ENCODE measurements around the gene HGFAC. TPM values are rescaled to one million over a fixed set of nuclear protein-coding genes. Genes with fewer than 3 reads are reported as not detected.
"Not testable (repeated sequence)": the region's sequence is repeated elsewhere in the genome, so short reads cannot be mapped to it uniquely, and the experiment has no call there.

The HGFAC gene
- total RNA-seq, 2 experiments from 2014 or later: 0.25 to 0.75 TPM

GRCh38 chr4:3451956-3452355 lies 10.2 kb downstream of the HGFAC start:
- peaks cover 7% of the 10 kb centered on the region for H3K9me3 Mint-ChIP-seq
- CTCF ChIA-PET: no interaction called here
- H3K4me3 Mint-ChIP-seq: no peak overlapping the region
- H3K27ac ChIP-seq (ENCODE audit: low read depth in 1 of 2, low read length in 2 of 2): no peak overlapping the region
- H3K36me3 Mint-ChIP-seq (ENCODE audit: low read depth): no peaks in the 10 kb centered on the region
- H3K27me3 Mint-ChIP-seq: peaks cover 4% of the 10 kb centered on the region
- H3K4me1 Mint-ChIP-seq (ENCODE audit: low read depth): no peaks in the 10 kb centered on the region
- no peaks in the 10 kb centered on the region for H3K4me1 ChIP-seq (ENCODE audit: insufficient read depth, low read length)
- DNase-seq: no peak
- POLR2A ChIA-PET: no interaction called here
- no peak overlapping the region for H3K27ac Mint-ChIP-seq
- no peak for TF ChIP-seq CTCF (IDR thresholded peaks at IDR 0.05)
- no peak overlapping the region for H3K4me3 ChIP-seq (ENCODE audit: low read length)
- H3K9me3 ChIP-seq (ENCODE audit: control insufficient read depth in 1 of 2, insufficient read depth in 1 of 2, low read length in 2 of 2): peaks cover 0 to 13% of the 10 kb centered on the region in 2 experiments
- ATAC-seq (ENCODE audit: poor library complexity): no peak
- H3K27me3 ChIP-seq (ENCODE audit: control insufficient read depth in 1 of 2, insufficient read depth in 2 of 2, low read length in 2 of 2): no peaks in the 10 kb centered on the region
- intact Hi-C loops (cut with DNase I, micrococcal nuclease): no loop called here
- no peaks in the 10 kb centered on the region for H3K36me3 ChIP-seq (ENCODE audit: insufficient read depth, low read length)

GRCh38 chr4:3452376-3452775 lies 10.6 kb downstream of the HGFAC start:
- CTCF ChIA-PET: no interaction called here
- H3K9me3 ChIP-seq (ENCODE audit: control insufficient read depth in 1 of 2, insufficient read depth in 1 of 2, low read length in 2 of 2): peaks cover 0 to 13% of the 10 kb centered on the region in 2 experiments
- no peaks in the 10 kb centered on the region for H3K27me3 ChIP-seq (ENCODE audit: control insufficient read depth in 1 of 2, insufficient read depth in 2 of 2, low read length in 2 of 2)
- no peak overlapping the region for H3K27ac ChIP-seq (ENCODE audit: low read depth in 1 of 2, low read length in 2 of 2)
- ATAC-seq (ENCODE audit: poor library complexity): no peak
- no peaks in the 10 kb centered on the region for H3K4me1 Mint-ChIP-seq (ENCODE audit: low read depth)
- H3K27ac Mint-ChIP-seq: no peak overlapping the region
- TF ChIP-seq CTCF (IDR thresholded peaks at IDR 0.05): no peak
- H3K4me3 Mint-ChIP-seq: no peak overlapping the region
- no peak overlapping the region for H3K4me3 ChIP-seq (ENCODE audit: low read length)
- peaks cover 7% of the 10 kb centered on the region for H3K9me3 Mint-ChIP-seq
- H3K36me3 Mint-ChIP-seq (ENCODE audit: low read depth): no peaks in the 10 kb centered on the region
- DNase-seq: peak in 1 of 14 experiments; percentile 10
- H3K4me1 ChIP-seq (ENCODE audit: insufficient read depth, low read length): no peaks in the 10 kb centered on the region
- intact Hi-C loops (cut with DNase I, micrococcal nuclease): no loop called here
- H3K36me3 ChIP-seq (ENCODE audit: insufficient read depth, low read length): no peaks in the 10 kb centered on the region
- peaks cover 4% of the 10 kb centered on the region for H3K27me3 Mint-ChIP-seq
- POLR2A ChIA-PET: no interaction called here

- ATAC-seq (ENCODE audit: poor library complexity); H3K27ac Mint-ChIP-seq; DNase-seq; H3K4me3 ChIP-seq (ENCODE audit: low read length); intact Hi-C loops (cut with DNase I, micrococcal nuclease); H3K36me3 ChIP-seq (ENCODE audit: insufficient read depth, low read length); H3K4me1 Mint-ChIP-seq (ENCODE audit: low read depth); H3K4me3 Mint-ChIP-seq; H3K4me1 ChIP-seq (ENCODE audit: insufficient read depth, low read length); H3K27me3 ChIP-seq (ENCODE audit: control insufficient read depth in 1 of 2, insufficient read depth in 2 of 2, low read length in 2 of 2); H3K36me3 Mint-ChIP-seq (ENCODE audit: low read depth); CTCF ChIA-PET; POLR2A ChIA-PET; H3K27ac ChIP-seq (ENCODE audit: low read depth in 1 of 2, low read length in 2 of 2); H3K9me3 Mint-ChIP-seq: not testable (repeated sequence)
- peaks cover 0 to 13% of the 10 kb centered on the region in 2 experiments for H3K9me3 ChIP-seq (ENCODE audit: control insufficient read depth in 1 of 2, insufficient read depth in 1 of 2, low read length in 2 of 2)
- H3K27me3 Mint-ChIP-seq: peaks cover 13% of the 10 kb centered on the region
Measured at GRCh38 chr4:3455596-3455995, 13.8 kb downstream of the HGFAC start.

- peaks cover 0 to 26% of the 10 kb centered on the region in 2 experiments for H3K9me3 ChIP-seq (ENCODE audit: control insufficient read depth in 1 of 2, insufficient read depth in 1 of 2, low read length in 2 of 2)
- no peak overlapping the region for H3K27ac Mint-ChIP-seq
- H3K27me3 Mint-ChIP-seq: peaks cover 25% of the 10 kb centered on the region
- no peak for TF ChIP-seq CTCF (IDR thresholded peaks at IDR 0.05)
- peaks cover 5 to 11% of the 10 kb centered on the region in 2 experiments for H3K27me3 ChIP-seq (ENCODE audit: control insufficient read depth in 1 of 2, insufficient read depth in 2 of 2, low read length in 2 of 2)
- no peaks in the 10 kb centered on the region for H3K36me3 Mint-ChIP-seq (ENCODE audit: low read depth)
- ATAC-seq (ENCODE audit: poor library complexity) (no peak), DNase-seq (no peak)
- H3K36me3 ChIP-seq (ENCODE audit: insufficient read depth, low read length): no peaks in the 10 kb centered on the region
- intact Hi-C loops (cut with DNase I, micrococcal nuclease): no loop called here
- ChIA-PET POLR2A (no interaction called here), CTCF (no interaction called here)
- H3K27ac ChIP-seq (ENCODE audit: low read depth in 1 of 2, low read length in 2 of 2): no peak overlapping the region
- no peaks in the 10 kb centered on the region for H3K4me1 Mint-ChIP-seq (ENCODE audit: low read depth)
- H3K4me3 Mint-ChIP-seq: no peak overlapping the region
- H3K9me3 Mint-ChIP-seq: peaks cover 7% of the 10 kb centered on the region
- H3K4me1 ChIP-seq (ENCODE audit: insufficient read depth, low read length): no peaks in the 10 kb centered on the region
- no peak overlapping the region for H3K4me3 ChIP-seq (ENCODE audit: low read length)
Measured at GRCh38 chr4:3458371-3458770, 16.6 kb downstream of the HGFAC start.

- ATAC-seq (ENCODE audit: poor library complexity): not testable (repeated sequence)
Measured at GRCh38 chr4:3459156-3459555, 17.4 kb downstream of the HGFAC start.

More at GRCh38 chr4:3459156-3459555, 17.4 kb downstream of the HGFAC start:
- Histone ChIP-seq H3K9me3 (ENCODE audit: control insufficient read depth in 1 of 2, insufficient read depth in 1 of 2, low read length in 2 of 2) (peaks cover 0 to 33% of the 10 kb centered on the region in 2 experiments), H3K27me3 (ENCODE audit: control insufficient read depth in 1 of 2, insufficient read depth in 2 of 2, low read length in 2 of 2) (peaks cover 12 to 18% of the 10 kb centered on the region in 2 experiments)
- H3K4me3 Mint-ChIP-seq; H3K4me1 Mint-ChIP-seq (ENCODE audit: low read depth); H3K27ac ChIP-seq (ENCODE audit: low read depth in 1 of 2, low read length in 2 of 2); POLR2A ChIA-PET; H3K4me3 ChIP-seq (ENCODE audit: low read length); H3K36me3 ChIP-seq (ENCODE audit: insufficient read depth, low read length); H3K36me3 Mint-ChIP-seq (ENCODE audit: low read depth); H3K4me1 ChIP-seq (ENCODE audit: insufficient read depth, low read length); DNase-seq; intact Hi-C loops (cut with DNase I, micrococcal nuclease); H3K27ac Mint-ChIP-seq; CTCF ChIA-PET; H3K9me3 Mint-ChIP-seq: not testable (repeated sequence)
- H3K27me3 Mint-ChIP-seq: peaks cover 25% of the 10 kb centered on the region

Measured in CD4-positive, alpha-beta T cell (primary cell).